ENCODE results near the gene NUP210L. TPM values are rescaled to one million over a fixed set of nuclear protein-coding genes. Genes with fewer than 3 reads are reported as not detected.

The NUP210L gene
- total RNA-seq, 1 experiment from 2014 or later = not detected

DNA sequence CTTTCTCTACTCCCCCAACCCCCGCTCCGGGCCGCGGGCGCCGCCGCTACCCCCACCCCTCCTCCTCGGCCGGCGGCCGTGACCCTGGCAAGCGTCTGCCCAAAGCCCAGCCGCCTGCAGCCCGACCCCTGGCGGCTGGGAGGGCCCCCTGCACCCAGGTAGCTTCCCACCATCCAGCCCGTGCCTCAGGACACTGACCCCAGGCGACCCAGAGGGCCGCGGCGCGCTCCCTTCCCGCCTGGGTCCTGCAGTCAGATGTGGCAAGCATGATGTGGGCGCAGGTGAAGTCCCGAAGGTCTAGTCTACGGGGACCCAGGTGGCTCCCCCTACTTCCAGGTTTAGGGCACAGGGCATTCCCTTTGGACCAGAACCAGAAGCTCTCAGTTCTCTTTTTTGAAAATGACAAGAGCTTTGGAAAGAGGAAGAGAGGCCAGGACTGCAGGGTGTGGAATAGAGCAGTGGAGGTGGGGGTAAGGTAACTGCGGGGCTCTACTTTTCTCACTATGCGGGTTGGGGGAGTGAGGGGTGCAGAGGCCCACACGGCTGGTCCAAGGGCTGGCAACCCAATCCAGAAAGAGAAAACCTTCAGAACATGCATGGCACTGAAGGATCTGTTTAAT lies 208.1 kb downstream of the NUP210L start, which contains the start of gene DENND4B:
DENND4B (minus strand) TSS at position 97 of the 620 bp plus-strand sequence. CDS start 2,344 bp downstream, outside the sequence.
- Histone ChIP-seq H3K36me3 (ENCODE audit: low read depth) (peaks cover 8% of the 10 kb centered on the region), H3K27me3 (ENCODE audit: insufficient read depth, low read depth) (no peaks in the 10 kb centered on the region), H3K9me3 (ENCODE audit: insufficient read depth, low read depth) (no peaks in the 10 kb centered on the region), H3K79me2 (ENCODE audit: low read depth) (peaks cover 19% of the 10 kb centered on the region), H4K20me1 (ENCODE audit: insufficient read depth) (no peaks in the 10 kb centered on the region), H3K4me1 (replicated peaks; ENCODE audit: insufficient read depth) (peaks cover 10% of the 10 kb centered on the region; the same call in 1 of the 2 replicates), H3K4me3 (peak within 1 kb of the TSS; percentile 85), H3K9me2 (ENCODE audit: insufficient read depth) (no peaks in the 10 kb centered on the region), H2AFZ (peak within 1 kb of the TSS; percentile 94), H3K27ac (no peak within 1 kb of the TSS), H3K4me2 (peak within 1 kb of the TSS; percentile 98), H3F3A (ENCODE audit: insufficient read depth, low read depth) (peaks cover 16% of the 10 kb centered on the region; the same call in 1 of the 2 replicates)
- no TSS peak for BruUV-seq (replicated peaks)
- POLR2A ChIA-PET (ENCODE audit: unreplicated experiment) = interaction anchor here (0.6 to 0.7 kb wide), 4 partner anchors 110 to 985 kb away, joined by 4 to 11 read pairs (median 5); no protein-coding TSS in a partner anchor
- TF ChIP-seq, protein P1, sequence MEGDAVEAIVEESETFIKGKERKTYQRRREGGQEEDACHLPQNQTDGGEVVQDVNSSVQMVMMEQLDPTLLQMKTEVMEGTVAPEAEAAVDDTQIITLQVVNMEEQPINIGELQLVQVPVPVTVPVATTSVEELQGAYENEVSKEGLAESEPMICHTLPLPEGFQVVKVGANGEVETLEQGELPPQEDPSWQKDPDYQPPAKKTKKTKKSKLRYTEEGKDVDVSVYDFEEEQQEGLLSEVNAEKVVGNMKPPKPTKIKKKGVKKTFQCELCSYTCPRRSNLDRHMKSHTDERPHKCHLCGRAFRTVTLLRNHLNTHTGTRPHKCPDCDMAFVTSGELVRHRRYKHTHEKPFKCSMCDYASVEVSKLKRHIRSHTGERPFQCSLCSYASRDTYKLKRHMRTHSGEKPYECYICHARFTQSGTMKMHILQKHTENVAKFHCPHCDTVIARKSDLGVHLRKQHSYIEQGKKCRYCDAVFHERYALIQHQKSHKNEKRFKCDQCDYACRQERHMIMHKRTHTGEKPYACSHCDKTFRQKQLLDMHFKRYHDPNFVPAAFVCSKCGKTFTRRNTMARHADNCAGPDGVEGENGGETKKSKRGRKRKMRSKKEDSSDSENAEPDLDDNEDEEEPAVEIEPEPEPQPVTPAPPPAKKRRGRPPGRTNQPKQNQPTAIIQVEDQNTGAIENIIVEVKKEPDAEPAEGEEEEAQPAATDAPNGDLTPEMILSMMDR (conservative IDR thresholded peaks at IDR 0.05) = peak; percentile 88
- no peak for TF ChIP-seq EZH2 (IDR thresholded peaks at IDR 0.05; ENCODE audit: low read depth)
- peak; percentile 59 to 79 for DNase-seq
- CTCF ChIA-PET = interaction anchor here (0.5 to 1.5 kb wide), 4 partner anchors 10 to 126 kb away, joined by 3 to 6 read pairs (median 5); partner anchors contain the start of gene RAB13
- intact Hi-C loops (cut with micrococcal nuclease; ENCODE audit: unreplicated experiment) = loop anchor here (1.0 kb wide), 2 partner anchors 17 to 149 kb away; partner anchors contain the start of gene SLC39A1

DNA sequence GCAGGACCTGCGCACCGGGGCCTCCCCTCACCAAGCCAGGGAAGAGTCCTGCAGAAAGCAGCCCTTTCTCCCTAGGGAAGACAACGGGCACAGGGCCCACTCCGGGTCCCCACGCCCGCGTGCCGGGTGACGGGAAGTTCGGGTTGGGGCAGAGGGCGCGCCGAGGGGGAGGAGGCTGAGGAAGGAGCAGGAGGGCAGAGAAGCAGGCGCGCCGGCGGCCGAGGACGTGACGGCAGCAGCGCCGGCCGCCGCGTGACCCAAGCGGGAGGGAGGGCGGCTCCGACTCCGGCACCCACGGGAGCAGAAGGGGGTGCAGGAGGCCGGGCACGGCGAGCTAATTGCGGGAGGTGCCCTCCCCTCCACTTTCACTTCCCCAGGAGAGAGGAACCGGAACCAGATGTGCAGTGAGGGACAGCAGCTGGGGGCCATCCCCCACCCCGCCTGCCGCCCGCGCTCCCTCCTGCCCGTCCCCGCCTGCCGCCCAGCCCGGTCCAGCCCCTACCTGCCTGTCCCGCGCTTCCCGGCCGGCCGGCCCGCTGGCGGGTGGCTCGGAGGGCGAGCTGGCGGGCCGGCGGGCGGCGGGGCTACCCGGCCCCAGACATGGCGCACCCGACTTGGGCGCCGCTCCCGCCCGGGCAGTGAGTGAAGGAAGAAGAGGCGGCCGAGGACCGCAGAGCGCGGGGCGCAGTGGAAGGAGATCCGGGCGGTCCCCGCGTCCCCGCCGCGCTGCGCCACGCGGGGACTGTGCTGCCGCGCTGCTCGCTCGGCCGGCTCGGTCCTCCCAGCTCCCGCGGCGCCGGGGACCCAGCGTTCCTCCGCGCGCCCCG lies 208.9 kb downstream of the NUP210L start:
- H3K4me1 ChIP-seq (replicated peaks; ENCODE audit: insufficient read depth) = peaks cover 10% of the 10 kb centered on the region; the same call in 1 of the 2 replicates
- H3K4me2 ChIP-seq = peak overlapping the region; percentile 98
- CTCF ChIA-PET = interaction anchor here (0.5 to 1.5 kb wide), 6 partner anchors 11 to 148 kb away, joined by 3 to 6 read pairs (median 4); partner anchors contain the start of gene RAB13
- no peaks in the 10 kb centered on the region for H3K9me2 ChIP-seq (ENCODE audit: insufficient read depth)
- peak overlapping the region; percentile 85 for H3K4me3 ChIP-seq
- TSS peak; percentile 32 for BruUV-seq (replicated peaks)
- H3K79me2 ChIP-seq (ENCODE audit: low read depth) = peaks cover 19% of the 10 kb centered on the region
- intact Hi-C loops (cut with micrococcal nuclease; ENCODE audit: unreplicated experiment) = loop anchor here (1.0 kb wide), 3 partner anchors 17 to 149 kb away; partner anchors contain the start of genes RAB13 and SLC39A1
- POLR2A ChIA-PET (ENCODE audit: unreplicated experiment) = interaction anchor here (0.6 to 0.7 kb wide), 3 partner anchors 110 to 986 kb away, joined by 5 to 11 read pairs (median 5); no protein-coding TSS in a partner anchor
- no peak overlapping the region for H3K27ac ChIP-seq
- no peaks in the 10 kb centered on the region for H3K27me3 ChIP-seq (ENCODE audit: insufficient read depth, low read depth)
- TF ChIP-seq, protein P1 (conservative IDR thresholded peaks at IDR 0.05) = no peak
- no peak for TF ChIP-seq EZH2 (IDR thresholded peaks at IDR 0.05; ENCODE audit: low read depth)
- peaks cover 16% of the 10 kb centered on the region; the same call in 1 of the 2 replicates for H3F3A ChIP-seq (ENCODE audit: insufficient read depth, low read depth)
- peak overlapping the region; percentile 94 for H2AFZ ChIP-seq
- H3K36me3 ChIP-seq (ENCODE audit: low read depth) = peaks cover 8% of the 10 kb centered on the region
- H3K9me3 ChIP-seq (ENCODE audit: insufficient read depth, low read depth) = no peaks in the 10 kb centered on the region
- no peaks in the 10 kb centered on the region for H4K20me1 ChIP-seq (ENCODE audit: insufficient read depth)
- peak in 1 of 2 experiments; percentile 64 for DNase-seq
